CD4-positive, alpha-beta T cell (primary cell): Measurements from ENCODE around the gene SENP6. TPM values are rescaled to one million over a fixed set of nuclear protein-coding genes. Genes with fewer than 3 reads are reported as not detected.

Source experiments
- ATAC-seq: fragments of 200-7000 bp; cut with Tn5 transposase; one replicate; pipeline ENCODE4 v1.10.0; 2022; ENCODE audit warnings: mild to moderate bottlenecking; ENCODE audit not compliant: poor library complexity
- CTCF ChIA-PET: fragments of 350-600 bp; sonication (Branson Sonifier 250); formaldehyde crosslinking; loops from one replicate; lab custom pipeline; 2021; ENCODE audit warnings: antibody characterized with exemption, inconsistent platforms; lab: Charles Lee
- POLR2A ChIA-PET: fragments of 350-600 bp; sonication (Branson Sonifier 250); formaldehyde crosslinking; loops from one replicate; lab custom pipeline; 2021; ENCODE audit warnings: antibody characterized with exemption, inconsistent platforms; lab: Charles Lee
- DNase-seq, 14 experiments: peaks; one replicate each; pipeline ENCODE4 v3.0.0-alpha.2; 2013 to 2020; ENCODE audit warnings: mixed read lengths in 2 of 14
- H3K27ac ChIP-seq, 2 donors: one replicate each; pipeline versions ENCODE4 v1.5.1 to v1.7.0; 2013; ENCODE audit warnings: low read length in 2 of 2, low read depth in 1 of 2, mild to moderate bottlenecking in 1 of 2
- H3K27me3 ChIP-seq, 2 experiments: 1 replicate in 1 of 2; 2 replicates in 1 of 2; pipeline versions ENCODE4 v1.6.1 to v1.7.0; 2013; ENCODE audit warnings: low read length in 2 of 2, control low read depth in 1 of 2, mild to moderate bottlenecking in 1 of 2, moderate library complexity in 1 of 2; ENCODE audit not compliant: insufficient read depth in 2 of 2, control insufficient read depth in 1 of 2
- H3K36me3 ChIP-seq: one replicate; pipeline ENCODE4 v1.6.1; 2013; ENCODE audit warnings: low read length, control low read depth; ENCODE audit not compliant: insufficient read depth
- H3K4me1 ChIP-seq: one replicate; pipeline ENCODE4 v1.6.1; 2013; ENCODE audit warnings: low read length, control low read depth; ENCODE audit not compliant: insufficient read depth
- H3K4me3 ChIP-seq: one replicate; pipeline ENCODE4 v1.5.1; 2013; ENCODE audit warnings: mild to moderate bottlenecking, low read length, moderate library complexity
- H3K9me3 ChIP-seq, 2 experiments: 1 replicate in 1 of 2; 2 replicates in 1 of 2; pipeline versions ENCODE4 v1.6.1 to v1.7.0; 2013; ENCODE audit warnings: low read length in 2 of 2, mild to moderate bottlenecking in 2 of 2, control low read depth in 1 of 2, moderate library complexity in 1 of 2; ENCODE audit not compliant: control insufficient read depth in 1 of 2, insufficient read depth in 1 of 2
- H3K27ac Mint-ChIP-seq: one replicate; pipeline ENCODE4 v1.8.0; 2020; ENCODE audit warnings: mixed read lengths
- H3K27me3 Mint-ChIP-seq: one replicate; pipeline ENCODE4 v1.8.0; 2021; ENCODE audit warnings: mixed read lengths
- H3K36me3 Mint-ChIP-seq: one replicate; pipeline ENCODE4 v1.8.0; 2021; ENCODE audit warnings: low read depth, mixed read lengths
- H3K4me1 Mint-ChIP-seq: one replicate; pipeline ENCODE4 v1.8.0; 2021; ENCODE audit warnings: low read depth, mixed read lengths
- H3K4me3 Mint-ChIP-seq: one replicate; pipeline ENCODE4 v1.8.0; 2020; ENCODE audit warnings: mild to moderate bottlenecking, mixed read lengths
- H3K9me3 Mint-ChIP-seq: one replicate; pipeline ENCODE4 v1.8.0; 2020; ENCODE audit warnings: mixed read lengths
- CTCF ChIP-seq: fragments of 200-600 bp; IDR thresholded peaks from one replicate; pipeline ENCODE4 v1.8.0; 2022; ENCODE audit warnings: antibody characterized with exemption, mild to moderate bottlenecking
- intact Hi-C, 2 experiments: fragments of 100-400 bp; cut with DNase I in 1 of 2; cut with micrococcal nuclease in 1 of 2; formaldehyde crosslinking; loops; one replicate each; pipeline versions ENCODE4 v1.15.1 to v1.9.0; 2023 to 2025; cut with DNase I, micrococcal nuclease
- total RNA-seq, 174 experiments: library from RNA in 2 of 174; stranded (reverse) in 2 of 174; gene quantifications; one replicate each; pipeline ENCODE4 v1.2.3 and lab custom pipeline; 2021 to 2026

SENP6 gene
- total RNA-seq, 2 experiments from 2014 or later, result 82.0 to 94.8 TPM

DNA sequence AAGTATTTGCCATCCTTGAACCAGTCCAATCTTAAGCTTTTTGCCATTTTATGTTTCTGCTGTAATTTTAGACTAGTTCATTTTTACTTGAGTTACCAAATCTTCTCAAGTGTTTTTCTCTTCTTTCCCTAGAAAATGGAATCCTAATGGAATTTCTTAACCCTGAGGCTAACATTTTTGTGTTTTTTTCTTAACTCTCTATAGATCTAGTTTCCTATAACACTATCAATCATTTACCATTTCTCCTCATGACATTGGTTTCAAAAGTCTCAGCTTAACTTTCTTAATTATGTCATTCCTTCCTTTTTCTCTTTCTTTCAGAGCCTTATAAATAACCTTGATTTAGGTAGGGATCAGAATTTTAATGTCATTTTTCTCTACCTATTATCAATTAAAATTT is 54.8 kb downstream of the SENP6 start:
- intact Hi-C loops, result no loop called here
- H3K36me3 ChIP-seq, result peaks cover 53% of the 10 kb centered on the region

GRCh38 chr6:75657327-75657726 is 55.6 kb downstream of the SENP6 start:
- Histone ChIP-seq H3K27me3 (no peaks in the 10 kb centered on the region), H3K4me3 (no peak overlapping the region), H3K4me1 (no peaks in the 10 kb centered on the region), H3K36me3 (peaks cover 54% of the 10 kb centered on the region), H3K9me3 (no peaks in the 10 kb centered on the region), H3K27ac (no peak overlapping the region)
- CTCF ChIA-PET, result interaction anchor here (0.5 to 2.4 kb wide), 2 partner anchors 13 to 16 kb away, joined by 4 to 7 read pairs; no protein-coding TSS in a partner anchor
- intact Hi-C loops, result no loop called here
- H3K4me3 Mint-ChIP-seq, result no peak overlapping the region
- DNase-seq (no peak), ATAC-seq (no peak)
- POLR2A ChIA-PET, result interaction anchor here (1.1 kb wide), 1 partner anchor 30 kb away, joined by 4 read pairs; no protein-coding TSS in a partner anchor
- H3K4me1 Mint-ChIP-seq, result no peaks in the 10 kb centered on the region
- peaks cover 91% of the 10 kb centered on the region for H3K36me3 Mint-ChIP-seq
- no peaks in the 10 kb centered on the region for H3K27me3 Mint-ChIP-seq
- H3K9me3 Mint-ChIP-seq, result no peaks in the 10 kb centered on the region
- no peak for TF ChIP-seq CTCF
- H3K27ac Mint-ChIP-seq, result peak overlapping the region; percentile 18

More for the DNA sequence above, 54.8 kb downstream of the SENP6 start:
- H3K4me1 ChIP-seq, result no peaks in the 10 kb centered on the region
- DNase-seq (no peak), ATAC-seq (no peak)
- TF ChIP-seq CTCF, result no peak
- no peaks in the 10 kb centered on the region for H3K27me3 ChIP-seq
- peak overlapping the region; percentile 1 for H3K27ac Mint-ChIP-seq
- H3K4me3 Mint-ChIP-seq, result no peak overlapping the region
- ChIA-PET POLR2A (interaction anchor here (1.1 kb wide), 2 partner anchors 31 to 55 kb away, joined by 4 read pairs; partner anchors contain the start of gene SENP6), CTCF (interaction anchor here (0.5 to 2.4 kb wide), 2 partner anchors 13 to 17 kb away, joined by 4 to 7 read pairs; no protein-coding TSS in a partner anchor)
- no peaks in the 10 kb centered on the region for H3K4me1 Mint-ChIP-seq
- peaks cover 88% of the 10 kb centered on the region for H3K36me3 Mint-ChIP-seq
- no peaks in the 10 kb centered on the region for H3K27me3 Mint-ChIP-seq
- H3K9me3 Mint-ChIP-seq, result no peaks in the 10 kb centered on the region
- H3K27ac ChIP-seq, result no peak overlapping the region
- no peak overlapping the region for H3K4me3 ChIP-seq
- H3K9me3 ChIP-seq, result no peaks in the 10 kb centered on the region

- CTCF ChIA-PET, result no interaction called here
- Mint-ChIP-seq H3K4me1 (no peaks in the 10 kb centered on the region), H3K27ac (no peak overlapping the region), H3K4me3 (no peak overlapping the region), H3K9me3 (no peaks in the 10 kb centered on the region), H3K36me3 (peaks cover 85% of the 10 kb centered on the region), H3K27me3 (no peaks in the 10 kb centered on the region)
- no peak for ATAC-seq
- no peaks in the 10 kb centered on the region for H3K9me3 ChIP-seq
- no peaks in the 10 kb centered on the region for H3K27me3 ChIP-seq
- H3K4me1 ChIP-seq, result no peaks in the 10 kb centered on the region
- no peak overlapping the region for H3K27ac ChIP-seq
- POLR2A ChIA-PET, result no interaction called here
- DNase-seq, result no peak
- intact Hi-C loops, result no loop called here
- peaks cover 69% of the 10 kb centered on the region for H3K36me3 ChIP-seq
- TF ChIP-seq CTCF, result no peak
- H3K4me3 ChIP-seq, result no peak overlapping the region
These were observed 64.9 kb downstream of the SENP6 start for GRCh38 chr6:75666592-75666991.
